Measurements from ENCODE around the gene P3H1. TPM values are rescaled to one million over a fixed set of nuclear protein-coding genes. Genes with fewer than 3 reads are reported as not detected.
A peak's percentile ranks its signal among the peaks of the same experiment; 100 is the strongest.

P3H1 gene
- total and polyA plus RNA-seq, 2 of the 13 experiments (the other 11 are each of a cell fraction or from before 2014, with no cell fraction given) = 64.6 to 120 TPM

DNA sequence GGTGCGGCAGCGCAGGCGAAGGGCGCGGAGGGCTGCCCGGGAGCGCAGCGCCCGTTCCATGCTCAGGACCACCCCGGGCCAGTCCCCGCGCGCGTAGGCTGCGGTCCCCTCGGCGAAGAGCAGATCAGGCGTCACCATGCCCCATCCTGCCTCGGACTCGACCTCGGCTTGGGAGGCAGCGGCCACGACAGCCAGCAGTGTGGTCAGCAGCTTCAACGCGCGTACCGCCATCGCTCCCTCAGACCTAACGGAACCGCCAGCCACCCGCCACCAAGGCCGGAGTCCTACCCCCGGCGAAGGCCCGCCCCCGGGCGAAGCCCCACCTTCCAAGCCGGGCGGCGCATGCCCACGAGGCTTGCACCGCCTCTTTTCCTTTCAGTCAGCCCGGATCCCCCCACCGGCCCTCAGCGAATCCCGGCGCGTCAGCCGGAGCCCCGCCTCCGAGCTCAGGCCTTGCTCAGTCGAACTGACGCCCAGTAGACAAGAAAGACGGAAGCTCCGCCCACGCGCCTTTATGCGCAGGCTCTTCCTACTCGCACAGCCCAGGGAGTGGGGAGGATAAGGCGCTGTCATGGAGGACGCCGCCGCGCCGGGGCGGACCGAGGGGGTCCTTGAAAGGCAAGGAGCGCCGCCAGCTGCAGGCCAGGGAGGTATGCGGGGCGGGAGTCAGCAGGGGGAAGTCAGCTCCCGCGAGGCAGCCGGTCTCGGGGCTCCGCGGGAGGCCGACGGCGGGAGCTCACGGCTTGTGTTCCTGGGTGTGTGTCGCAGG lies at the start of gene P3H1, which contains the start of gene C1orf50 (continued):
- TF ChIP-seq DNMT1 (CRISPR knock-in tag; IDR thresholded peaks at IDR 0.05) (no peak), MATR3 (CRISPR knock-in tag; IDR thresholded peaks at IDR 0.05) (no peak), ZNF549 (CRISPR knock-in tag; IDR thresholded peaks at IDR 0.05) (no peak; the same call in 1 of the 2 replicates), RBM22 (optimal IDR thresholded peaks at IDR 0.05; ENCODE audit: low read length) (no peak), ZNF354B (CRISPR knock-in tag; IDR thresholded peaks at IDR 0.05) (no peak; the same call in 1 of the 2 replicates), SATB2 (CRISPR knock-in tag; IDR thresholded peaks at IDR 0.05) (peak; percentile 84), PITX1 (CRISPR knock-in tag; IDR thresholded peaks at IDR 0.05) (no peak; the same call in 1 of the 2 replicates), ATF1 (CRISPR knock-in tag; IDR thresholded peaks at IDR 0.05) (no peak), SP2 (CRISPR knock-in tag; IDR thresholded peaks at IDR 0.05) (0 out of 2 replicates have a peak, but pooled peaks have one; percentile 15), NFATC3 (CRISPR knock-in tag; IDR thresholded peaks at IDR 0.05) (no peak), ZNF256 (CRISPR knock-in tag; conservative IDR thresholded peaks at IDR 0.05) (no peak), ZNF841 (CRISPR knock-in tag; IDR thresholded peaks at IDR 0.05; ENCODE audit: borderline replicate concordance) (no peak), ARNTL (CRISPR knock-in tag; IDR thresholded peaks at IDR 0.05) (peak; percentile 33; the same call in 1 of the 2 replicates), XBP1 (CRISPR knock-in tag; IDR thresholded peaks at IDR 0.05) (no peak), HDAC1 (CRISPR knock-in tag; IDR thresholded peaks at IDR 0.05) (peak; percentile 81), ZNF235 (CRISPR knock-in tag; IDR thresholded peaks at IDR 0.05; ENCODE audit: borderline replicate concordance) (no peak; the same call in 1 of the 2 replicates), ZNF749 (CRISPR knock-in tag; IDR thresholded peaks at IDR 0.05; ENCODE audit: borderline replicate concordance) (peak; percentile 11; the same call in 1 of the 2 replicates), ZNF441 (CRISPR knock-in tag; IDR thresholded peaks at IDR 0.05; ENCODE audit: borderline replicate concordance) (no peak)
- TF ChIP-seq, protein P1, sequence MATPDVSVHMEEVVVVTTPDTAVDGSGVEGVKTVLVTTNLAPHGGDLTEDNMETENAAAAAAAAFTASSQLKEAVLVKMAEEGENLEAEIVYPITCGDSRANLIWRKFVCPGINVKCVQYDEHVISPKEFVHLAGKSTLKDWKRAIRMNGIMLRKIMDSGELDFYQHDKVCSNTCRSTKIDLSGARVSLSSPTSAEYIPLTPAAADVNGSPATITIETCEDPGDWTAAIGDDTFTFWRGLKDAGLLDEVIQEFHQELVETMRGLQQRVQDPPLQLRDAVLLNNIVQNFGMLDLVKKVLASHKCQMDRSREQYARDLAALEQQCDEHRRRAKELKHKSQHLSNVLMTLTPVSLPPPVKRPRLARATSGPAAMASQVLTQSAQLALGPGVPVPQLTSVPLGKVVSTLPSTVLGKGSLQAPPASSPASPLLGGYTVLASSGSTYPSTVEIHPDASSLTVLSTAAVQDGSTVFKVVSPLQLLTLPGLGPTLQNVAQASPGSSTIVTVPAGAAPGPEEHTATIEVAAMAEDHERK (CRISPR knock-in tag; IDR thresholded peaks at IDR 0.05; ENCODE audit: low read depth) = no peak
- TF ChIP-seq, protein P2, sequence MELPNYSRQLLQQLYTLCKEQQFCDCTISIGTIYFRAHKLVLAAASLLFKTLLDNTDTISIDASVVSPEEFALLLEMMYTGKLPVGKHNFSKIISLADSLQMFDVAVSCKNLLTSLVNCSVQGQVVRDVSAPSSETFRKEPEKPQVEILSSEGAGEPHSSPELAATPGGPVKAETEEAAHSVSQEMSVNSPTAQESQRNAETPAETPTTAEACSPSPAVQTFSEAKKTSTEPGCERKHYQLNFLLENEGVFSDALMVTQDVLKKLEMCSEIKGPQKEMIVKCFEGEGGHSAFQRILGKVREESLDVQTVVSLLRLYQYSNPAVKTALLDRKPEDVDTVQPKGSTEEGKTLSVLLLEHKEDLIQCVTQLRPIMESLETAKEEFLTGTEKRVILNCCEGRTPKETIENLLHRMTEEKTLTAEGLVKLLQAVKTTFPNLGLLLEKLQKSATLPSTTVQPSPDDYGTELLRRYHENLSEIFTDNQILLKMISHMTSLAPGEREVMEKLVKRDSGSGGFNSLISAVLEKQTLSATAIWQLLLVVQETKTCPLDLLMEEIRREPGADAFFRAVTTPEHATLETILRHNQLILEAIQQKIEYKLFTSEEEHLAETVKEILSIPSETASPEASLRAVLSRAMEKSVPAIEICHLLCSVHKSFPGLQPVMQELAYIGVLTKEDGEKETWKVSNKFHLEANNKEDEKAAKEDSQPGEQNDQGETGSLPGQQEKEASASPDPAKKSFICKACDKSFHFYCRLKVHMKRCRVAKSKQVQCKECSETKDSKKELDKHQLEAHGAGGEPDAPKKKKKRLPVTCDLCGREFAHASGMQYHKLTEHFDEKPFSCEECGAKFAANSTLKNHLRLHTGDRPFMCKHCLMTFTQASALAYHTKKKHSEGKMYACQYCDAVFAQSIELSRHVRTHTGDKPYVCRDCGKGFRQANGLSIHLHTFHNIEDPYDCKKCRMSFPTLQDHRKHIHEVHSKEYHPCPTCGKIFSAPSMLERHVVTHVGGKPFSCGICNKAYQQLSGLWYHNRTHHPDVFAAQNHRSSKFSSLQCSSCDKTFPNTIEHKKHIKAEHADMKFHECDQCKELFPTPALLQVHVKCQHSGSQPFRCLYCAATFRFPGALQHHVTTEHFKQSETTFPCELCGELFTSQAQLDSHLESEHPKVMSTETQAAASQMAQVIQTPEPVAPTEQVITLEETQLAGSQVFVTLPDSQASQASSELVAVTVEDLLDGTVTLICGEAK (IDR thresholded peaks at IDR 0.05) = no peak
- TF ChIP-seq, protein P2 (CRISPR knock-in tag; IDR thresholded peaks at IDR 0.05) = peak; percentile 49; the same call in 1 of the 2 replicates

Measured in HepG2 (cell line).